MM.1S (cell line): ENCODE results near the gene HSDL1.

ENCODE experiments used
- DNase-seq: peaks from one replicate; pipeline ENCODE4 v3.0.0-alpha.2; 2015
- H2AFZ ChIP-seq: fragments of 300-600 bp; sonication (generic); 2 replicates; pipeline ENCODE4 v1.6.0; 2016; ENCODE audit warnings: antibody characterized with exemption, low read length
- H3F3A ChIP-seq: fragments of 300-600 bp; sonication (generic); 2 replicates; pipeline ENCODE4 v1.6.1; 2016; ENCODE audit warnings: mild to moderate bottlenecking, antibody characterized with exemption, low read length, moderate library complexity, mixed read lengths; ENCODE audit not compliant: insufficient read depth
- H3K27ac ChIP-seq: fragments of 300-600 bp; sonication (generic); 2 replicates; pipeline ENCODE4 v1.5.1; 2016; ENCODE audit warnings: mild to moderate bottlenecking, low read length
- H3K27me3 ChIP-seq: fragments of 300-600 bp; sonication (generic); replicated peaks from 2 replicates; pipeline ENCODE4 v1.6.0; 2016; ENCODE audit warnings: low read length; ENCODE audit not compliant: insufficient read depth
- H3K36me3 ChIP-seq: fragments of 300-600 bp; sonication (generic); replicated peaks from 2 replicates; pipeline ENCODE4 v1.6.1; 2016; ENCODE audit warnings: mild to moderate bottlenecking, low read length, mixed read lengths; ENCODE audit not compliant: insufficient read depth
- H3K4me1 ChIP-seq: fragments of 300-600 bp; sonication (generic); 2 replicates; pipeline ENCODE4 v1.6.1; 2016; ENCODE audit warnings: low read length, mixed read lengths
- H3K4me2 ChIP-seq: fragments of 300-600 bp; sonication (generic); 2 replicates; pipeline ENCODE4 v1.6.0; 2016; ENCODE audit warnings: low read depth, low read length
- H3K4me3 ChIP-seq: fragments of 300-600 bp; sonication (generic); 2 replicates; pipeline ENCODE4 v1.5.1; 2016; ENCODE audit warnings: low read length, mixed read lengths
- H3K79me2 ChIP-seq: fragments of 300-600 bp; sonication (generic); 2 replicates; pipeline ENCODE4 v1.6.1; 2016; ENCODE audit warnings: mixed run types, low read length, mixed read lengths
- H3K9ac ChIP-seq: fragments of 300-600 bp; sonication (generic); 2 replicates; pipeline ENCODE4 v1.6.1; 2016; ENCODE audit warnings: low read length, mixed read lengths
- H3K9me2 ChIP-seq: fragments of 300-600 bp; sonication (generic); replicated peaks from 2 replicates; pipeline ENCODE4 v1.6.1; 2016; ENCODE audit warnings: mild to moderate bottlenecking, low read length, mixed read lengths; ENCODE audit not compliant: insufficient read depth
- H3K9me3 ChIP-seq: fragments of 300-600 bp; sonication (generic); replicated peaks from 2 replicates; pipeline ENCODE4 v1.6.1; 2016; ENCODE audit warnings: mild to moderate bottlenecking, low read length, mixed read lengths; ENCODE audit not compliant: insufficient read depth
- H4K20me1 ChIP-seq: fragments of 300-600 bp; sonication (generic); 2 replicates; pipeline ENCODE4 v1.6.1; 2016; ENCODE audit warnings: mild to moderate bottlenecking, low read length, moderate library complexity, mixed read lengths; ENCODE audit not compliant: insufficient read depth
- EZH2 ChIP-seq: fragments of 300-600 bp; sonication (generic); optimal IDR thresholded peaks from 2 replicates; pipeline ENCODE3; 2017; ENCODE audit warnings: low read depth, mild to moderate bottlenecking, antibody characterized with exemption, low read length, mixed read lengths
- EZH2phosphoT487 ChIP-seq: fragments of 300-600 bp; sonication (generic); IDR thresholded peaks from 2 replicates; pipeline ENCODE4 v1.6.1; 2018; ENCODE audit warnings: antibody characterized with exemption, low read length
- TF ChIP-seq, protein P1 (sequence below): fragments of 300-600 bp; sonication (generic); IDR thresholded peaks from 2 replicates; pipeline ENCODE4 v1.5.1; 2016; ENCODE audit warnings: antibody characterized with exemption, low read length, mixed read lengths

The HSDL1 gene

DNA sequence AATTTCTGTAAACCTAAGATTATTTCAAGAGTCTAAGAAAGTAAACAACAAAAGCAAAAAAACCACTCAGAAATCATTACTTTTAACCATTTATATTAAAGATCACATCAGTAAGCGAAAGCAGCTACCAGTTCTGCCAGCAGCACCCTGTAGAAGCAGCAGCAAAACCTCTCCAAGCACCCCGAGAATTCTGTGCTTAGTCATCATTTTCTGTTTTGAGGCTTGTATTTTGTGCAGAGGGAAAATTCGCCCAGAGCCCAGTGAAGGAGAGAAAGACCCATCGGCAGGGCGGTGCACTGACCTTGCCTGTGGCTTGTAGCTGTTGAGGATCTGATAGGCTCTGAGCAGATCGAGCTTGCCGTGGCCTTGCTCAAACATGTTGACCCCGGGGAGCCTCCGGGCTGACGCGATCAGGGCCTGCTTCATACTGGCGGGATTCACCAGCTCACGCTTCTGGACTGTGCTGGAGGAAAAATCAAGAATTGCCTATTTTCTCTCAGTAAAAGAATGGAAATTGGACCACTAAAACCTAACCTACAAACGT is 63.5 kb downstream of the HSDL1 start:
- peaks cover 7% of the 10 kb centered on the region for H3F3A ChIP-seq
- no peaks in the 10 kb centered on the region for H3K27me3 ChIP-seq
- TF ChIP-seq, protein P1, sequence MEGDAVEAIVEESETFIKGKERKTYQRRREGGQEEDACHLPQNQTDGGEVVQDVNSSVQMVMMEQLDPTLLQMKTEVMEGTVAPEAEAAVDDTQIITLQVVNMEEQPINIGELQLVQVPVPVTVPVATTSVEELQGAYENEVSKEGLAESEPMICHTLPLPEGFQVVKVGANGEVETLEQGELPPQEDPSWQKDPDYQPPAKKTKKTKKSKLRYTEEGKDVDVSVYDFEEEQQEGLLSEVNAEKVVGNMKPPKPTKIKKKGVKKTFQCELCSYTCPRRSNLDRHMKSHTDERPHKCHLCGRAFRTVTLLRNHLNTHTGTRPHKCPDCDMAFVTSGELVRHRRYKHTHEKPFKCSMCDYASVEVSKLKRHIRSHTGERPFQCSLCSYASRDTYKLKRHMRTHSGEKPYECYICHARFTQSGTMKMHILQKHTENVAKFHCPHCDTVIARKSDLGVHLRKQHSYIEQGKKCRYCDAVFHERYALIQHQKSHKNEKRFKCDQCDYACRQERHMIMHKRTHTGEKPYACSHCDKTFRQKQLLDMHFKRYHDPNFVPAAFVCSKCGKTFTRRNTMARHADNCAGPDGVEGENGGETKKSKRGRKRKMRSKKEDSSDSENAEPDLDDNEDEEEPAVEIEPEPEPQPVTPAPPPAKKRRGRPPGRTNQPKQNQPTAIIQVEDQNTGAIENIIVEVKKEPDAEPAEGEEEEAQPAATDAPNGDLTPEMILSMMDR: no peak
- TF ChIP-seq EZH2 (no peak), EZH2phosphoT487 (no peak)
- no peak overlapping the region for H3K4me3 ChIP-seq
- H3K9me2 ChIP-seq: no peaks in the 10 kb centered on the region
- peaks cover 18% of the 10 kb centered on the region for H3K4me1 ChIP-seq
- DNase-seq: no peak
- no peak overlapping the region for H3K27ac ChIP-seq
- H3K79me2 ChIP-seq: peaks cover 55% of the 10 kb centered on the region
- no peaks in the 10 kb centered on the region; the same call in 1 of the 2 replicates for H3K36me3 ChIP-seq
- no peaks in the 10 kb centered on the region for H4K20me1 ChIP-seq
- no peak overlapping the region for H3K9ac ChIP-seq
- H3K9me3 ChIP-seq: no peaks in the 10 kb centered on the region
- H2AFZ ChIP-seq: no peak overlapping the region
- H3K4me2 ChIP-seq: no peak overlapping the region

DNA sequence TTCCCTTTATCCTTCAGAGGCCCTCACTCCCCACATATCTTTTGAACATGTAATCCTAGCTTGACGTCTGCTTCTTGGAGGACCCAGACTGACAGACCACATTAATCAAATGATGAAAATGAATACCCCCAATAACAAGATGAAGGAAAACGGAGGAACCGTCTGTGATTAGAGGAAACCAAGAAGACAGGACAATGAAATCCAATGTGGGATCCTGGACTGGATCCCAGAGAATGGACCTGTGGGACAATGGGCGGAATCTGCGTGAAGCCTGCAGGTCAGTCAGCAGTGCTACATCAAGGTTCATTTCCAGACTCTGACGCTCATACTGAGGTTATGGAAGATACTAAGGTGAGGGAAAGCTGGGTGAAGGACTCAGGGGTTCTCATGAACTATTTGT is 64.2 kb downstream of the HSDL1 start:
- Histone ChIP-seq H3K27me3 (no peaks in the 10 kb centered on the region), H3K4me2 (no peak overlapping the region), H3K9me3 (no peaks in the 10 kb centered on the region), H3F3A (peaks cover 2% of the 10 kb centered on the region), H3K27ac (no peak overlapping the region), H3K4me3 (no peak overlapping the region), H3K79me2 (peaks cover 55% of the 10 kb centered on the region), H3K36me3 (no peaks in the 10 kb centered on the region; the same call in 1 of the 2 replicates), H3K9me2 (no peaks in the 10 kb centered on the region), H3K4me1 (peaks cover 11% of the 10 kb centered on the region), H4K20me1 (no peaks in the 10 kb centered on the region), H3K9ac (no peak overlapping the region), H2AFZ (no peak overlapping the region)
- no peak for DNase-seq
- TF ChIP-seq EZH2phosphoT487 (no peak), EZH2 (no peak)
- TF ChIP-seq, protein P1: no peak

DNA sequence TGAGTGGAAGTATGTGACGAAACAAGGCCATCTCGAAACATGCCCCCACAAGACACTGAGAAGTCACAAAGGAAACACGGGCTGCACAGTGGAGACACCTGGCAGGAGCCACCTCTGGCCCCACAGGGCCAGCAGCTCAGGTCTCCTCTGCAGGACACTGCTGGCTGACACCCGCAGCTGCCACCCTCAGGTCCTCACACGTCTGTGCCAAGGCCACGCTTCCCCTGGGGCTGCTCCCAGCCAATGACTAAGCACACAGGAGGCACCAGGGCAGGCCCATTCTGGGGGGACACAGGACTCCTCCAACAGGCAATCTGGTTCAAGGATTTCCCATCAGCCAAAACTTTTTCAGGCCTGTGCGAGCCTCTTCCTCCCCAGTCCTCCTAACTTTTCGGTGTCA is 64.6 kb downstream of the HSDL1 start:
- Histone ChIP-seq H3K9ac (no peak overlapping the region), H3K9me3 (no peaks in the 10 kb centered on the region), H3K9me2 (no peaks in the 10 kb centered on the region), H3K4me3 (no peak overlapping the region), H2AFZ (no peak overlapping the region), H3K4me2 (no peak overlapping the region), H3K36me3 (no peaks in the 10 kb centered on the region; the same call in 1 of the 2 replicates), H3K27me3 (no peaks in the 10 kb centered on the region), H3F3A (no peaks in the 10 kb centered on the region), H3K79me2 (peaks cover 58% of the 10 kb centered on the region), H3K27ac (no peak overlapping the region), H4K20me1 (no peaks in the 10 kb centered on the region), H3K4me1 (peaks cover 10% of the 10 kb centered on the region)
- TF ChIP-seq EZH2phosphoT487 (no peak), EZH2 (no peak)
- TF ChIP-seq, protein P1: no peak
- DNase-seq: no peak
